Chondrocyte (in vitro differentiated cells): ENCODE results near the gene MECP2. TPM values are rescaled to one million over a fixed set of nuclear protein-coding genes. Genes with fewer than 3 reads are reported as not detected.

ENCODE experiments used
- DNase-seq: peaks from one replicate; pipeline ENCODE4 v3.0.0; 2021; ENCODE audit warnings: mixed read lengths, low spot score
- H3K27ac Mint-ChIP-seq: one replicate; pipeline ENCODE4 v1.8.0; 2021; ENCODE audit warnings: mild to moderate bottlenecking, moderate library complexity, mixed read lengths; ENCODE audit not compliant: unreplicated experiment
- H3K27me3 Mint-ChIP-seq: 2 replicates; pipeline ENCODE4 v1.8.0; 2021; ENCODE audit warnings: low read depth, mixed read lengths
- H3K36me3 Mint-ChIP-seq: 2 replicates; pipeline ENCODE4 v1.8.0; 2021; ENCODE audit warnings: low read depth, mixed read lengths
- H3K4me1 Mint-ChIP-seq: 2 replicates; pipeline ENCODE4 v1.8.0; 2021; ENCODE audit warnings: low read depth, mild to moderate bottlenecking, mixed read lengths
- H3K4me3 Mint-ChIP-seq: one replicate; pipeline ENCODE4 v1.8.0; 2021; ENCODE audit warnings: mild to moderate bottlenecking, moderate library complexity, mixed read lengths; ENCODE audit not compliant: unreplicated experiment
- H3K9me3 Mint-ChIP-seq: 2 replicates; pipeline ENCODE4 v1.8.0; 2021; ENCODE audit warnings: low read depth, mixed read lengths
- CTCF ChIP-seq: fragments of 200-600 bp; sonication (generic); IDR thresholded peaks from 2 replicates; pipeline ENCODE4 v1.5.0; 2021; ENCODE audit warnings: antibody characterized with exemption, mild to moderate bottlenecking, moderate library complexity
- total RNA-seq: library from RNA; stranded (reverse); gene quantifications from 3 replicates; pipeline ENCODE4 v1.2.1, GENCODE V29; 2021

MECP2 gene
- total RNA-seq, 1 donor from 2014 or later: 32.3 TPM

GRCh38 chrX:154033848-154034247 is 63.7 kb downstream of the MECP2 start:
- peaks cover 7% of the 10 kb centered on the region for H3K36me3 Mint-ChIP-seq
- H3K4me1 Mint-ChIP-seq: peaks cover 15% of the 10 kb centered on the region
- no peak overlapping the region for H3K27ac Mint-ChIP-seq
- no peak for TF ChIP-seq CTCF
- no peak for DNase-seq
- H3K27me3 Mint-ChIP-seq: no peaks in the 10 kb centered on the region
- no peaks in the 10 kb centered on the region for H3K9me3 Mint-ChIP-seq
- no peak overlapping the region for H3K4me3 Mint-ChIP-seq

GRCh38 chrX:154032653-154033052 is 64.9 kb downstream of the MECP2 start:
- Mint-ChIP-seq H3K27me3 (no peaks in the 10 kb centered on the region), H3K27ac (no peak overlapping the region), H3K4me1 (peaks cover 15% of the 10 kb centered on the region), H3K9me3 (no peaks in the 10 kb centered on the region), H3K36me3 (peaks cover 7% of the 10 kb centered on the region), H3K4me3 (no peak overlapping the region)
- no peak for DNase-seq
- TF ChIP-seq CTCF: no peak

- TF ChIP-seq CTCF: no peak
- Mint-ChIP-seq H3K27ac (no peak overlapping the region), H3K4me3 (no peak overlapping the region), H3K4me1 (peaks cover 15% of the 10 kb centered on the region), H3K27me3 (no peaks in the 10 kb centered on the region), H3K9me3 (no peaks in the 10 kb centered on the region), H3K36me3 (peaks cover 7% of the 10 kb centered on the region)
- DNase-seq: no peak
Measured at GRCh38 chrX:154032160-154032559, 65.4 kb downstream of the MECP2 start.

- no peak for TF ChIP-seq CTCF
- H3K9me3 Mint-ChIP-seq: no peaks in the 10 kb centered on the region
- H3K36me3 Mint-ChIP-seq: peaks cover 5% of the 10 kb centered on the region
Measured at GRCh38 chrX:154030715-154031305, 66.7 kb downstream of the MECP2 start.

GRCh38 chrX:154030266-154030665 is 67.3 kb downstream of the MECP2 start:
- Mint-ChIP-seq H3K9me3 (no peaks in the 10 kb centered on the region), H3K27ac (no peak overlapping the region), H3K4me3 (no peak overlapping the region), H3K27me3 (no peaks in the 10 kb centered on the region), H3K36me3 (peaks cover 5% of the 10 kb centered on the region), H3K4me1 (peaks cover 14% of the 10 kb centered on the region)
- DNase-seq: no peak
- TF ChIP-seq CTCF: no peak

More at GRCh38 chrX:154030715-154031305, 66.7 kb downstream of the MECP2 start:
- Mint-ChIP-seq H3K27me3 (no peaks in the 10 kb centered on the region), H3K4me3 (no peak overlapping the region), H3K27ac (no peak overlapping the region), H3K4me1 (peaks cover 13% of the 10 kb centered on the region)
- DNase-seq: no peak
